ENCODE data around the gene AK9. TPM values are rescaled to one million over a fixed set of nuclear protein-coding genes. Genes with fewer than 3 reads are reported as not detected.

AK9 gene
- total RNA-seq, 4 donors from 2014 or later, result 9.1 to 15.7 (median 13.2) TPM

GRCh38 chr6:109473120-109473519 is 217.9 kb downstream of the AK9 start:
- H3K27ac ChIP-seq, result no peak overlapping the region
- peaks cover 0 to 16% (median under 1%) of the 10 kb centered on the region in 3 donors for H3K4me1 ChIP-seq
- no peak overlapping the region for H3K4me3 ChIP-seq
- H3K36me3 ChIP-seq, result peaks cover 0 to 99% of the 10 kb centered on the region in 2 donors
- H3K9me3 ChIP-seq, result no peaks in the 10 kb centered on the region
- TF ChIP-seq POLR2AphosphoS5 (IDR thresholded peaks at IDR 0.05), result no peak
- TF ChIP-seq CTCF (IDR thresholded peaks at IDR 0.05), result no peak
- no peak for TF ChIP-seq POLR2A (IDR thresholded peaks at IDR 0.05)
- no peak for TF ChIP-seq EP300 (IDR thresholded peaks at IDR 0.05)
- WGBS, 2 donors (ENCODE audit: low coverage in 1 of 2), result 87 to 89% methylated on average over 2 to 3 of the region's 3 CpGs
- ATAC-seq, result no peak
- no peaks in the 10 kb centered on the region for H3K27me3 ChIP-seq

- Histone ChIP-seq H3K4me1 (peaks cover 0 to 9% (median 0%) of the 10 kb centered on the region in 3 donors), H3K27ac (no peak overlapping the region), H3K27me3 (no peaks in the 10 kb centered on the region), H3K36me3 (peaks cover 0 to 100% of the 10 kb centered on the region in 2 donors), H3K9me3 (no peaks in the 10 kb centered on the region), H3K4me3 (no peak overlapping the region)
- TF ChIP-seq POLR2A (IDR thresholded peaks at IDR 0.05) (no peak), POLR2AphosphoS5 (IDR thresholded peaks at IDR 0.05) (no peak), CTCF (IDR thresholded peaks at IDR 0.05) (no peak), EP300 (IDR thresholded peaks at IDR 0.05) (no peak)
- whole genome bisulfite sequencing, 2 donors (ENCODE audit: low coverage in 1 of 2), result 91 to 97% methylated on average over 7 to 8 of the region's 9 CpGs
- ATAC-seq, result no peak
Observed at GRCh38 chr6:109472132-109472995, 218.6 kb downstream of the AK9 start.

DNA sequence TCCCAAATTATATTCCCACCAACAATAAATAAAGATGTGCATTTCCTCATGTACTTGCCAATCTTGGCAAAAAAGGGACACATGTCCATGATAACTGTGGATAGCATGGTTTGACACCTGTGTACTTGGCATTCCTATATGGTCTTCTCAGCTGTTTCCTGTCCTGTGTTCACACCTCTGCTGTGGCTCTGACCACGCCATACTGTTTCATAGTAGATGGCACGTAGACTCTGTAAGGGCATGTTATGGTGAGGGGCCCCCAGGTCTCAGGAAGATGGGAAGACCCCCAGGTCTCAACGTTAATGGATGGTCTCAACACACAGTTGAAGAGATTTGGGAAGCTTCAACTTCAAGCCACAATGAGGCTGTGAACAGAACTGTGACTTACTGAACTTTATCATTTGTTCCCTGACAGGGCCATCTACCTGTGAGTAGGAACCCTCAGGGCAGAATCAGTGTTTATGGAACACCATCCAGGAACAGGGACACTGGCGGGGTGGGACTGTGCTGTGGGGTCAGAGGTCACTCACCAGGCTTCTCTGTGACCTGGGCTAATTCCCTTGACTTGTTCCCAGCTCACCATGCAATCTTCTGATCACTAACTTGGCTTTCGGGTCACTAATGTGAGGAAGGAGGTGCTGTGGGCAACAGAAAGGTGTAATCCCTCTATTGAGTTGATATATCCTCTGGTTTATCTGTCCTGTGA is 219.7 kb downstream of the AK9 start:
- Histone ChIP-seq H3K27me3 (no peaks in the 10 kb centered on the region), H3K9me3 (no peaks in the 10 kb centered on the region), H3K36me3 (peaks cover 0 to 100% of the 10 kb centered on the region in 2 donors), H3K4me3 (no peak overlapping the region), H3K4me1 (peaks cover 0 to 5% (median 0%) of the 10 kb centered on the region in 3 donors), H3K27ac (no peak overlapping the region)
- TF ChIP-seq POLR2A (IDR thresholded peaks at IDR 0.05) (no peak), EP300 (IDR thresholded peaks at IDR 0.05) (no peak), CTCF (IDR thresholded peaks at IDR 0.05) (no peak)
- ATAC-seq, result no peak
- WGBS, 2 donors (ENCODE audit: low coverage in 1 of 2), result 100% methylated on average over 2 to 3 of the region's 5 CpGs

GRCh38 chr6:109469591-109470189 is 221.3 kb downstream of the AK9 start:
- H3K4me3 ChIP-seq, result no peak overlapping the region
- ATAC-seq, result no peak
- H3K4me1 ChIP-seq, result peaks cover 0 to 15% (median 0%) of the 10 kb centered on the region in 3 donors
- H3K27ac ChIP-seq, result no peak overlapping the region
- no peaks in the 10 kb centered on the region for H3K9me3 ChIP-seq
- H3K36me3 ChIP-seq, result peaks cover 0 to 100% of the 10 kb centered on the region in 2 donors
- 79 to 93% methylated on average over 3 of the region's 5 CpGs for WGBS, 2 donors (ENCODE audit: low coverage in 1 of 2)
- no peaks in the 10 kb centered on the region for H3K27me3 ChIP-seq
- TF ChIP-seq CTCF (IDR thresholded peaks at IDR 0.05) (no peak), EP300 (IDR thresholded peaks at IDR 0.05) (no peak), POLR2A (IDR thresholded peaks at IDR 0.05) (no peak), POLR2AphosphoS5 (IDR thresholded peaks at IDR 0.05) (no peak)
